OCI-LY7 (cell line): ENCODE data around the gene MYEOV. TPM values are rescaled to one million over a fixed set of nuclear protein-coding genes. Genes with fewer than 3 reads are reported as not detected.

Experiments
- BruUV-seq: library from RNA; stranded (reverse); fragments of 400-500 nt; replicated peaks from 2 replicates; lab custom pipeline; 2021; lab: Mats Ljungman, UMichigan
- CTCF ChIA-PET: fragments of 300-600 bp; sonication (Branson Sonifier 250); formaldehyde crosslinking; loops from one replicate; lab custom pipeline; 2022; ENCODE audit warnings: antibody characterized with exemption; ENCODE audit not compliant: unreplicated experiment; lab: Charles Lee
- POLR2A ChIA-PET: fragments of 300-600 bp; sonication (Branson Sonifier 250); formaldehyde crosslinking; loops from one replicate; lab custom pipeline; 2022; ENCODE audit warnings: antibody characterized with exemption; lab: Charles Lee
- DNase-seq: peaks from one replicate; pipeline ENCODE4 v3.0.0-alpha.2; 2015; ENCODE audit warnings: low spot score
- H2AFZ ChIP-seq: fragments of 200-600 bp; sonication (generic), shearing (Covaris generic); 2 replicates; pipeline ENCODE4 v1.6.1; 2014; ENCODE audit warnings: mild to moderate bottlenecking, antibody characterized with exemption, low read length, moderate library complexity
- H3K27ac ChIP-seq: fragments of 200-600 bp; sonication (generic); 2 replicates; pipeline ENCODE4 v1.5.1; 2014; ENCODE audit warnings: mixed run types, low read depth, mild to moderate bottlenecking, moderate library complexity, low read length, inconsistent platforms; ENCODE audit not compliant: poor library complexity, severe bottlenecking
- H3K36me3 ChIP-seq: fragments of 200-600 bp; sonication (generic); 2 replicates; pipeline ENCODE4 v1.6.1; 2014; ENCODE audit warnings: mild to moderate bottlenecking, antibody characterized with exemption, low read length, moderate library complexity, mixed read lengths; ENCODE audit not compliant: insufficient read depth
- H3K4me1 ChIP-seq: fragments of 200-600 bp; sonication (generic); 2 replicates; pipeline ENCODE4 v1.5.1; 2014; ENCODE audit warnings: mild to moderate bottlenecking, low read length; ENCODE audit not compliant: insufficient read depth, poor library complexity, severe bottlenecking
- H3K4me2 ChIP-seq: fragments of 200-600 bp; sonication (generic); 2 replicates; pipeline ENCODE4 v1.6.1; 2014; ENCODE audit warnings: mild to moderate bottlenecking, low read length
- H3K4me3 ChIP-seq: fragments of 200-600 bp; sonication (generic); 2 replicates; pipeline ENCODE4 v1.5.1; 2014; ENCODE audit warnings: mild to moderate bottlenecking, low read depth, low read length; ENCODE audit not compliant: poor library complexity, severe bottlenecking
- H3K79me2 ChIP-seq: fragments of 200-600 bp; sonication (generic); 2 replicates; pipeline ENCODE4 v1.6.1; 2016; ENCODE audit warnings: low read depth, mild to moderate bottlenecking, low read length, moderate library complexity, mixed read lengths; ENCODE audit not compliant: insufficient read depth
- H3K9me2 ChIP-seq: fragments of 200-600 bp; sonication (generic); 2 replicates; pipeline ENCODE4 v1.6.1; 2016; ENCODE audit warnings: mild to moderate bottlenecking, low read length, mixed read lengths; ENCODE audit not compliant: insufficient read depth
- H3K9me3 ChIP-seq: fragments of 200-600 bp; sonication (generic); 2 replicates; pipeline ENCODE4 v1.6.1; 2014; ENCODE audit warnings: mild to moderate bottlenecking, mixed run types, low read length, mixed read lengths
- H4K20me1 ChIP-seq: fragments of 200-600 bp; sonication (generic); 2 replicates; pipeline ENCODE4 v1.6.1; 2014; ENCODE audit warnings: mild to moderate bottlenecking, antibody characterized with exemption, low read length, moderate library complexity, mixed read lengths; ENCODE audit not compliant: insufficient read depth
- CTCF ChIP-seq: fragments of 200-600 bp; sonication (generic); conservative IDR thresholded peaks from 2 replicates; pipeline ENCODE4 v1.5.1; 2014; ENCODE audit warnings: mild to moderate bottlenecking, antibody characterized with exemption, low read length, moderate library complexity, mixed read lengths
- EZH2phosphoT487 ChIP-seq: fragments of 200-600 bp; sonication (generic); IDR thresholded peaks from 2 replicates; pipeline ENCODE4 v1.6.1; 2018; ENCODE audit warnings: low read depth, borderline replicate concordance, mild to moderate bottlenecking, mixed run types, antibody characterized with exemption, low read length, moderate library complexity, mixed read lengths
- intact Hi-C: fragments of 100-400 bp; cut with micrococcal nuclease; formaldehyde crosslinking; loops from one replicate; pipeline ENCODE4 v1.10.0; 2022; ENCODE audit not compliant: unreplicated experiment
- total RNA-seq, 2 experiments: library from RNA; depleted of rRNA in 1 of 2; stranded (reverse); fragments of >200 nt in 1 of 2; shearing (Covaris generic) in 1 of 2; gene quantifications; 2 replicates each; pipeline ENCODE4 v1.2.3, GENCODE V29; 2014 to 2022

The MYEOV gene
- total RNA-seq, 2 experiments from 2014 or later, result 3.2 to 7.7 TPM

DNA sequence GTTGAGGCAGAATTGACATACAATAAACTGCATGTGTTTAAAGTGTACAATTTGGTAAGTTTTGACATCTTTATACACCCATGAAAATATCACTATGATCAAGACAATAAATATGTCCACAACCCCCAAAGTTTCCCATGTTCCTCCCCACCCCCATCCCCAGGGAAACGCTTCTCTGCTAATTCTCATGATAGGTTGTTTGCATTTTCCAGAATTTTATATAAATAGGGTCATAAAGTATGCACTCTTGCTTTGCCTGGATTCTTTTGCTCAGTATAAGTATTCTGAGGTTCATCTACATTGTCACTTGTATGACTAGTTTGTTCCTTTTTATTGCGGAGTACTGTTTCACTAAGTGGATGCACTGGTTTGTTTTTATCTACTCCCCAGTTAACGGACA is 35.6 kb downstream of the MYEOV start:
- TF ChIP-seq CTCF, result no peak
- TF ChIP-seq EZH2phosphoT487, result no peak
- H3K4me1 ChIP-seq, result no peaks in the 10 kb centered on the region
- H3K36me3 ChIP-seq, result no peaks in the 10 kb centered on the region
- no peak for DNase-seq
- no peak overlapping the region for H3K4me2 ChIP-seq
- no peaks in the 10 kb centered on the region for H3K9me2 ChIP-seq
- H3K79me2 ChIP-seq, result no peaks in the 10 kb centered on the region
- H3K4me3 ChIP-seq, result no peak overlapping the region
- H3K9me3 ChIP-seq, result no peaks in the 10 kb centered on the region
- BruUV-seq, result no TSS peak
- ChIA-PET POLR2A (interaction anchor here (0.6 kb wide), 1 partner anchor 1577 kb away, joined by 3 read pairs; no protein-coding TSS in a partner anchor), CTCF (no interaction called here)
- H3K27ac ChIP-seq, result no peak overlapping the region
- intact Hi-C loops, result no loop called here
- no peaks in the 10 kb centered on the region for H4K20me1 ChIP-seq
- no peak overlapping the region for H2AFZ ChIP-seq

DNA sequence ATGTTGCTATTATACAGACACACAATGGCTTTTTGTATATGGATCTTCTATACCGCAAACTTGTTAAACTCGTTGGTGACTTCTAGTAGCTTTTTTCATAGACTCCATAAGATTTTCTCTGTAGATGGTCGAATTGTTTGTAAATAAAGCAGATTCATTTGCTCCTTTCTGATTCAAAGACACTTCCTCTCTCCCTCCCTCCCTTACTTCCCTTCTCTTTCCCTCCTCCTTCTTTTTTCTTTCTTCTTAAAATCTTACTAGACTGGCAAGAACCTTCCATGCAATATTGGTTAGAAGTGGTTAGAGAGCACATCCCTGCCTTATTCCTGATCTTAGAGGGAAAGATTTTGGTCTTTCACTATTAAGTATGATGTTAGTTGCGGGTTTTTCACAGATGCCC is 36.4 kb downstream of the MYEOV start:
- Histone ChIP-seq H3K36me3 (no peaks in the 10 kb centered on the region), H3K4me1 (no peaks in the 10 kb centered on the region), H2AFZ (no peak overlapping the region), H3K9me3 (no peaks in the 10 kb centered on the region), H3K9me2 (no peaks in the 10 kb centered on the region), H4K20me1 (no peaks in the 10 kb centered on the region), H3K4me2 (no peak overlapping the region), H3K4me3 (no peak overlapping the region), H3K27ac (no peak overlapping the region), H3K79me2 (no peaks in the 10 kb centered on the region)
- ChIA-PET POLR2A (no interaction called here), CTCF (no interaction called here)
- BruUV-seq, result no TSS peak
- TF ChIP-seq CTCF, result no peak
- no peak for DNase-seq
- intact Hi-C loops, result no loop called here

DNA sequence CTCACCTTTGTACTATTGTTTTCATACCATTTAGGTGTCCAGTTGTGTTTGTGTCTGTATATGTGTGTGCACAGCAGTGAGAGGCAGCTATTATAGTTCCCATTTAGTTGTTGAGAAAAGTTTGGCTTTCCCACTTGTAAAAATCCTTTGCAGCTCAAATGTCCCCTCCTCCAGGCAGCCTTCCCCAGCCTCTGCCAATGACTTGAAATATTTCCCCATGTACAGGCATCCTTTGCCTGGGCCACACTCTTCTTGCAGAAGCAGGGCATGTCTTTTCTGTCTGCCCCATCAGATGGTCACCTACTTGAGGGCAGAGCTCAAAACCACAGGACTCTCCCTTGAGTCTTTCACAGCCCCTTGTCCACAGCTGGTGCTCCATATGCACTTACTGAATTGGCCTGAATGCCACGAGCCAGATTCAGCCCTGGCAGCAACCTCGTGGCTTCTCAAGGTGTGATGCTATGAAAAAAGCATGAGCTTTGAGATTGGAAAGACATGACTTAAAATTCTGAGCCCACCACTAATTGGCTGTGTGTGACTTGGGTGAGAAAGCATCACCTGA is 39.3 kb downstream of the MYEOV start:
- no peaks in the 10 kb centered on the region for H3K36me3 ChIP-seq
- no peaks in the 10 kb centered on the region for H4K20me1 ChIP-seq
- no peak overlapping the region for H2AFZ ChIP-seq
- TF ChIP-seq EZH2phosphoT487, result no peak
- no peak for TF ChIP-seq CTCF
- H3K4me3 ChIP-seq, result no peak overlapping the region
- H3K27ac ChIP-seq, result no peak overlapping the region
- CTCF ChIA-PET, result no interaction called here
- no TSS peak for BruUV-seq
- no peak overlapping the region for H3K4me2 ChIP-seq
- intact Hi-C loops, result no loop called here
- POLR2A ChIA-PET, result no interaction called here
- peaks cover 8% of the 10 kb centered on the region for H3K4me1 ChIP-seq
- no peaks in the 10 kb centered on the region for H3K9me3 ChIP-seq
- no peaks in the 10 kb centered on the region for H3K9me2 ChIP-seq
- no peak for DNase-seq
- no peaks in the 10 kb centered on the region for H3K79me2 ChIP-seq
